Measurements from ENCODE around the gene SORCS2.

GRCh38 chr4:7291372-7292114 is 99.2 kb downstream of the SORCS2 start:
- TF ChIP-seq, protein P1, sequence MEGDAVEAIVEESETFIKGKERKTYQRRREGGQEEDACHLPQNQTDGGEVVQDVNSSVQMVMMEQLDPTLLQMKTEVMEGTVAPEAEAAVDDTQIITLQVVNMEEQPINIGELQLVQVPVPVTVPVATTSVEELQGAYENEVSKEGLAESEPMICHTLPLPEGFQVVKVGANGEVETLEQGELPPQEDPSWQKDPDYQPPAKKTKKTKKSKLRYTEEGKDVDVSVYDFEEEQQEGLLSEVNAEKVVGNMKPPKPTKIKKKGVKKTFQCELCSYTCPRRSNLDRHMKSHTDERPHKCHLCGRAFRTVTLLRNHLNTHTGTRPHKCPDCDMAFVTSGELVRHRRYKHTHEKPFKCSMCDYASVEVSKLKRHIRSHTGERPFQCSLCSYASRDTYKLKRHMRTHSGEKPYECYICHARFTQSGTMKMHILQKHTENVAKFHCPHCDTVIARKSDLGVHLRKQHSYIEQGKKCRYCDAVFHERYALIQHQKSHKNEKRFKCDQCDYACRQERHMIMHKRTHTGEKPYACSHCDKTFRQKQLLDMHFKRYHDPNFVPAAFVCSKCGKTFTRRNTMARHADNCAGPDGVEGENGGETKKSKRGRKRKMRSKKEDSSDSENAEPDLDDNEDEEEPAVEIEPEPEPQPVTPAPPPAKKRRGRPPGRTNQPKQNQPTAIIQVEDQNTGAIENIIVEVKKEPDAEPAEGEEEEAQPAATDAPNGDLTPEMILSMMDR (IDR thresholded peaks at IDR 0.05), result no peak
- no peak for TF ChIP-seq POLR2A (IDR thresholded peaks at IDR 0.05)

Measured in Peyer's patch (tissue), 4 donors.